K562 (cell line): Measurements from ENCODE around the gene WDR90. TPM values are rescaled to one million over a fixed set of nuclear protein-coding genes. Genes with fewer than 3 reads are reported as not detected.

Experiments used
- ARID3B ChIP-seq: fragments of 250-450 bp; sonication (Bioruptor Pico); IDR thresholded peaks from 2 replicates; pipeline ENCODE4 v1.4.0; 2020; ENCODE audit warnings: borderline replicate concordance
- DMBX1 ChIP-seq: fragments of 250-450 bp; sonication (Bioruptor Pico); IDR thresholded peaks from 2 replicates; pipeline ENCODE4 v1.8.0; 2022; ENCODE audit warnings: inconsistent platforms, mild to moderate bottlenecking, moderate library complexity, borderline replicate concordance
- E4F1 ChIP-seq: fragments of 250-450 bp; sonication (Bioruptor Pico); IDR thresholded peaks from 2 replicates; pipeline ENCODE4 v1.5.0; 2021; ENCODE audit warnings: mild to moderate bottlenecking, borderline replicate concordance
- HLTF ChIP-seq: fragments of 450-650 bp; IDR thresholded peaks from 2 replicates; pipeline ENCODE4 v1.6.1; 2016
- ID3 ChIP-seq, 2 experiments: fragments of 250-450 bp in 1 of 2; fragments of 450-650 bp in 1 of 2; sonication (Bioruptor Pico) in 1 of 2; IDR thresholded peaks; 2 replicates each; pipeline versions ENCODE4 v1.6.1 to v1.8.0; 2016 to 2021; ENCODE audit warnings: mild to moderate bottlenecking in 2 of 2, moderate library complexity in 2 of 2, missing compliant biosample characterization in 1 of 2, missing genetic modification characterization in 1 of 2
- LARP7 ChIP-seq: fragments of 450-650 bp; IDR thresholded peaks from 2 replicates; pipeline ENCODE4 v1.6.1; 2016
- PHF21A ChIP-seq: fragments of 450-650 bp; IDR thresholded peaks from 2 replicates; pipeline ENCODE4 v1.6.1; 2017; ENCODE audit warnings: low read depth, borderline replicate concordance
- PML ChIP-seq: IDR thresholded peaks from 2 replicates; pipeline ENCODE4 v1.6.1; 2012; ENCODE audit warnings: low read length, inconsistent platforms
- POLR2A ChIP-seq: fragments of 450-650 bp; conservative IDR thresholded peaks from 2 replicates; pipeline ENCODE4 v1.6.1; 2016
- PRMT5 ChIP-seq: sonication (generic); formaldehyde crosslinking; IDR thresholded peaks from 2 replicates; pipeline ENCODE4 v1.5.0; 2020; ENCODE audit warnings: missing genetic modification reagents
- RAD51 ChIP-seq: fragments of 450-650 bp; IDR thresholded peaks from 2 replicates; pipeline ENCODE4 v1.7.1; 2016; ENCODE audit warnings: low read depth, mild to moderate bottlenecking, borderline replicate concordance
- RBM22 ChIP-seq: fragments of 200-400 bp; formaldehyde crosslinking; IDR thresholded peaks from 2 replicates; pipeline ENCODE4 v1.6.1; 2018; ENCODE audit warnings: low read length, low read depth; ENCODE audit not compliant: poor library complexity, severe bottlenecking
- RCOR1 ChIP-seq, 2 experiments: IDR thresholded peaks; 2 replicates each; pipeline ENCODE4 v1.6.1; 2012; ENCODE audit warnings: low read depth in 2 of 2, low read length in 2 of 2, borderline replicate concordance in 1 of 2, improper control_type of control experiment in 1 of 2
- TAF15 ChIP-seq: fragments of 200-400 bp; formaldehyde crosslinking; IDR thresholded peaks from 2 replicates; pipeline ENCODE4 v1.6.1; 2017; ENCODE audit warnings: mild to moderate bottlenecking, low read depth, low read length, moderate library complexity
- TBP ChIP-seq: optimal IDR thresholded peaks from 2 replicates; pipeline ENCODE3; 2011; ENCODE audit warnings: low read depth, low read length, improper control_type of control experiment
- TCF3 ChIP-seq: sonication (generic); formaldehyde crosslinking; IDR thresholded peaks from 2 replicates; pipeline ENCODE4 v1.4.0; 2020; ENCODE audit warnings: mild to moderate bottlenecking, missing genetic modification reagents
- UBTF ChIP-seq, 2 experiments: IDR thresholded peaks; 2 replicates each; pipeline ENCODE4 v1.6.1; 2012; ENCODE audit warnings: improper control_type of control experiment in 2 of 2, low read depth in 2 of 2, low read length in 2 of 2, borderline replicate concordance in 1 of 2
- YBX1 ChIP-seq: fragments of 450-650 bp; IDR thresholded peaks from 2 replicates; pipeline ENCODE4 v1.7.1; 2016; ENCODE audit warnings: mild to moderate bottlenecking
- YY1 ChIP-seq, 3 experiments: IDR thresholded peaks; 2 replicates each; pipeline ENCODE4 v1.6.1; 2011; ENCODE audit warnings: low read length in 2 of 3, mild to moderate bottlenecking in 2 of 3, moderate library complexity in 2 of 3, borderline replicate concordance in 1 of 3, control low read depth in 1 of 3, low read depth in 1 of 3; ENCODE audit not compliant: insufficient read depth in 3 of 3, insufficient replicate concordance in 2 of 3, control insufficient read depth in 1 of 3, insufficient read length in 1 of 3; ENCODE audit errors: extremely low read depth in 1 of 3
- ZNF696 ChIP-seq: fragments of 250-450 bp; sonication (Bioruptor Pico); conservative IDR thresholded peaks from 2 replicates; pipeline ENCODE4 v1.4.0; 2020; ENCODE audit warnings: mild to moderate bottlenecking, moderate library complexity
- ZNF75A ChIP-seq: fragments of 450-650 bp; formaldehyde crosslinking; IDR thresholded peaks from 2 replicates; pipeline ENCODE4 v1.4.0; 2020; ENCODE audit warnings: mild to moderate bottlenecking
- ZNF830 ChIP-seq: fragments of 250-450 bp; sonication (Bioruptor Pico); IDR thresholded peaks from 2 replicates; pipeline ENCODE4 v1.5.0; 2021; ENCODE audit warnings: mild to moderate bottlenecking
- polyA plus RNA-seq, 8 experiments: library from polyadenylated mRNA; depleted of rRNA in 4 of 8; stranded (reverse) in 5 of 8; unstranded in 3 of 8; fragments of >200 nt; fragmentation: Nextera tagmentation in 2 of 8; fragmentation: Illumina TruSeq in 1 of 8; extraction: Ambion mirVana in 2 of 8; extraction: Trizol in 1 of 8; gene quantifications; 2 replicates each; pipeline versions ENCODE4 v1.2.1 to v1.2.3, GENCODE V29; 2011 to 2014; ENCODE audit warnings: inconsistent platforms in 1 of 8, missing spikeins in 1 of 8
- total RNA-seq, 7 experiments: library from RNA; depleted of rRNA in 6 of 7; stranded (reverse); fragments of >200 nt in 6 of 7; fragmentation: Illumina TruSeq in 2 of 7; extraction: Trizol in 2 of 7; gene quantifications; 2 replicates each; pipeline versions ENCODE4 v1.2.1 to v1.2.3, GENCODE V29; 2011 to 2021; ENCODE audit warnings: low replicate concordance in 1 of 7
- TF ChIP-seq, protein P1 (sequence below): fragments of 250-450 bp; sonication (Bioruptor Pico); IDR thresholded peaks from 2 replicates; pipeline ENCODE4 v1.8.0; 2021; ENCODE audit warnings: moderate library complexity, mild to moderate bottlenecking, inconsistent platforms

Gene WDR90
- total and polyA plus RNA-seq, 9 of the 15 experiments (the other 6 are each of a cell fraction or from before 2014, with no cell fraction given): 0.44 to 12.6 (median 3.3) TPM

DNA sequence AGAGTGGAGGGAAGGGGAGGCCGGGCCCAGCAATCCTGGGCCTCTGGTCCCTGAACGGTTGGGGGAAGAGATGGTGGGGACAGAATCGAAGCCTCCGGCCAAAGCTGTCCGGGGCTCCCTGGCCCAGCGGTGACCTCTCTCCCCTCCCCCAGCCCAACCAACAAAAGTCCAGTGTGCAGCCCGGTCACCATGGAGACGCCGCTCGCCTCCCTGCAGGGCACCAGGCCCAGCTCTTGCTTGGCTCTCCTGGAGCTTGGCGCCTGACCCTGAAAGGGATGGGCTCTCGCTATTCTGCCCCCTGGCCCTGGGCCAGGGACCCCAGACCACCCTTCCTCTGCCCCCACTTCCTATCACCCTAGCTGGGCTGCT is 67.0 kb downstream of the WDR90 start (continued):
- TF ChIP-seq ARID3B (CRISPR knock-in tag): no peak
- no peak for TF ChIP-seq ZNF696 (CRISPR knock-in tag)
- no peak for TF ChIP-seq DMBX1 (CRISPR knock-in tag)
- TF ChIP-seq TBP: no peak
- TF ChIP-seq TCF3 (CRISPR knock-in tag): no peak
- no peak for TF ChIP-seq YBX1
- no peak for TF ChIP-seq E4F1 (CRISPR knock-in tag)
- TF ChIP-seq UBTF (IDR thresholded peaks at IDR 0.05; ENCODE audit: borderline replicate concordance in 1 of 2, low read depth in 2 of 2, low read length in 2 of 2): no peak
- peak; percentile 34; the same call in 1 of the 2 replicates for TF ChIP-seq TAF15
- TF ChIP-seq YY1 (IDR thresholded peaks at IDR 0.05; ENCODE audit: borderline replicate concordance in 1 of 3, control insufficient read depth in 1 of 3, extremely low read depth in 1 of 3, insufficient read depth in 3 of 3, insufficient read length in 1 of 3, insufficient replicate concordance in 2 of 3, low read depth in 1 of 3, low read length in 2 of 3): peak in 1 of 3 experiments; percentile 7
- TF ChIP-seq PML: no peak
- TF ChIP-seq ZNF75A (CRISPR knock-in tag): no peak
- no peak for TF ChIP-seq PRMT5 (CRISPR knock-in tag)
- no peak for TF ChIP-seq RAD51
- 0 out of 2 replicates have a peak, but pooled peaks have one; percentile 38 for TF ChIP-seq POLR2A
- TF ChIP-seq, protein P1, sequence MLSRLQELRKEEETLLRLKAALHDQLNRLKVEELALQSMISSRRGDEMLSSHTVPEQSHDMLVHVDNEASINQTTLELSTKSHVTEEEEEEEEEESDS (CRISPR knock-in tag): no peak
- TF ChIP-seq ID3 (CRISPR knock-in tag; IDR thresholded peaks at IDR 0.05): no peak
- TF ChIP-seq ID3 (tag; IDR thresholded peaks at IDR 0.05): no peak
- TF ChIP-seq PHF21A: no peak
- TF ChIP-seq HLTF: no peak
- no peak for TF ChIP-seq LARP7
- TF ChIP-seq RBM22: peak; percentile 42
- TF ChIP-seq ZNF830 (CRISPR knock-in tag): no peak
- no peak for TF ChIP-seq RCOR1 (IDR thresholded peaks at IDR 0.05; ENCODE audit: borderline replicate concordance in 1 of 2, low read depth in 2 of 2, low read length in 2 of 2)
